Subcutaneous abdominal adipose tissue (tissue), 5 donors: ENCODE data around the gene OSCAR.

Source experiments
- H3K27ac ChIP-seq: one replicate; pipeline ENCODE4 v1.7.0; 2013; ENCODE audit warnings: low read depth, mild to moderate bottlenecking, inconsistent platforms, low read length, moderate library complexity
- H3K27me3 ChIP-seq, 5 donors: one replicate each; pipeline ENCODE4 v1.7.0; 2013; ENCODE audit warnings: low read length in 5 of 5, inconsistent platforms in 1 of 5; ENCODE audit not compliant: control insufficient read depth in 5 of 5, insufficient read depth in 4 of 5
- H3K36me3 ChIP-seq, 5 donors: one replicate each; pipeline ENCODE4 v1.7.0; 2013; ENCODE audit warnings: low read length in 5 of 5; ENCODE audit not compliant: control insufficient read depth in 5 of 5, insufficient read depth in 5 of 5
- H3K4me1 ChIP-seq, 5 donors: one replicate each; pipeline ENCODE4 v1.7.0; 2013; ENCODE audit warnings: low read length in 5 of 5, mild to moderate bottlenecking in 3 of 5, moderate library complexity in 1 of 5; ENCODE audit not compliant: control insufficient read depth in 5 of 5, insufficient read depth in 5 of 5
- H3K4me3 ChIP-seq, 5 donors: one replicate each; pipeline ENCODE4 v1.7.0; 2013; ENCODE audit warnings: low read length in 5 of 5, low read depth in 1 of 5
- H3K9ac ChIP-seq, 5 donors: one replicate each; pipeline ENCODE4 v1.7.0; 2013; ENCODE audit warnings: low read length in 5 of 5, mild to moderate bottlenecking in 4 of 5, moderate library complexity in 3 of 5
- H3K9me3 ChIP-seq, 5 donors: one replicate each; pipeline ENCODE4 v1.7.0; 2013; ENCODE audit warnings: low read length in 5 of 5; ENCODE audit not compliant: control insufficient read depth in 5 of 5
- donor health status: healthy.
- donor health status: healthy.
- donor health status: healthy.
- donor health status: healthy.
- donor health status: healthy.

OSCAR gene

GRCh38 chr19:54100561-54100960 is at the start of gene OSCAR:
Gene OSCAR (minus strand): TSS chr19:54100803. CDS start chr19:54100792, 11 bp downstream.
- H3K4me1 ChIP-seq, result peaks cover 2 to 31% (median 24%) of the 10 kb centered on the region in 5 donors
- no peak within 1 kb of the TSS for H3K27ac ChIP-seq
- no peak within 1 kb of the TSS for H3K9ac ChIP-seq
- no peak within 1 kb of the TSS for H3K4me3 ChIP-seq
- peaks cover 0 to 3% (median 2%) of the 10 kb centered on the region in 5 donors for H3K36me3 ChIP-seq
- H3K9me3 ChIP-seq, result no peaks in the 10 kb centered on the region
- H3K27me3 ChIP-seq, result peaks cover 0 to 14% (median 6%) of the 10 kb centered on the region in 5 donors

DNA sequence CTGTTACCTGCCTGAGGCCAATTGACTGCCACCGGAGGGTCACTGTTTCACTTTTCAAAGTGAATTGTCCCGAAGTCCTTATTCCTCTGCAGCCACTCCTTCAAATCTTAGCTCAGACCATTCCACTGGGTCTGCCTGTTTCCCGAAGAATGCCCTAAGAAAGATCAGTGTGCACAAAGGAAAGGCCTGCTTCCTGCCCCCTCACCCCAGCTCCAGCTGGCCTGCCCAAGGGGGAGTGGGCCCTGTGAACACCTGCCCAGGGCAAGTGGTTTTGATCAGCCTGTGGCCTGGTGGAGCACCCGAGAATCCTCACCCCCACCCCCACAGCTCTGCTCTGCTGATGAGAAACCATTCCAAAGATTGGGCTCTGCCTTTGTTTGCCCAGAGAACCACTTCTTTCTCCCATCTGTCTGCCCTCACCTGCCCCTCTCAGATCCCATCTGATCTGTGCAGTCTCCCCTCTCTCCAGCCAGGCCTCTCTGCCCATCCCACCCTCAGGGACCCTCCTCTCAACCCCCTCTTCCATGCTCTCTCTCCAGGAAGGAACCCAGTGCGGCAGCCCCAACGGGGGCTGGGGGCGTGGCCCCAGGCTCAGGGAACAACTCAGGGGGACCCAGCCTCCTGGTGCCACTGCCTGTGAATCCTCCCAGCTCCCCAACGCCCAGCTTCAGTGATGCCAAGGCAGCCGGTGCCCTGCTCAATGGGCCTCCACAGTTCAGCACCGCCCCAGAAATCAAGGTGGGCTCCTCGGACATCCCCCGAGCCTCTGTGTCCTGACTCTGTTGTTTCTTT is 48.6 kb upstream of the OSCAR start:
- H3K9me3 ChIP-seq, result no peaks in the 10 kb centered on the region
- no peak overlapping the region for H3K4me3 ChIP-seq
- H3K27me3 ChIP-seq, result no peaks in the 10 kb centered on the region
- H3K36me3 ChIP-seq, result peaks cover 0 to 98% (median 94%) of the 10 kb centered on the region in 5 donors
- peaks cover 0 to 11% (median 7%) of the 10 kb centered on the region in 5 donors for H3K4me1 ChIP-seq
- no peak overlapping the region for H3K27ac ChIP-seq
- H3K9ac ChIP-seq, result no peak overlapping the region

GRCh38 chr19:54148158-54148557 is 47.6 kb upstream of the OSCAR start:
- Histone ChIP-seq H3K9ac (no peak overlapping the region), H3K27ac (no peak overlapping the region), H3K27me3 (no peaks in the 10 kb centered on the region), H3K4me1 (peaks cover 0 to 4% (median 3%) of the 10 kb centered on the region in 5 donors), H3K4me3 (no peak overlapping the region), H3K9me3 (no peaks in the 10 kb centered on the region), H3K36me3 (peaks cover 0 to 98% (median 94%) of the 10 kb centered on the region in 5 donors)

- Histone ChIP-seq H3K9me3 (no peaks in the 10 kb centered on the region), H3K4me1 (no peaks in the 10 kb centered on the region), H3K27me3 (no peaks in the 10 kb centered on the region), H3K9ac (no peak overlapping the region), H3K27ac (no peak overlapping the region), H3K4me3 (no peak overlapping the region), H3K36me3 (peaks cover 0 to 98% (median 95%) of the 10 kb centered on the region in 5 donors)
Observed at GRCh38 chr19:54147676-54148075, 47.1 kb upstream of the OSCAR start.

GRCh38 chr19:54145541-54146158 is 45.0 kb upstream of the OSCAR start:
- Histone ChIP-seq H3K27ac (no peak overlapping the region), H3K36me3 (peaks cover 0 to 93% (median 82%) of the 10 kb centered on the region in 5 donors)

DNA sequence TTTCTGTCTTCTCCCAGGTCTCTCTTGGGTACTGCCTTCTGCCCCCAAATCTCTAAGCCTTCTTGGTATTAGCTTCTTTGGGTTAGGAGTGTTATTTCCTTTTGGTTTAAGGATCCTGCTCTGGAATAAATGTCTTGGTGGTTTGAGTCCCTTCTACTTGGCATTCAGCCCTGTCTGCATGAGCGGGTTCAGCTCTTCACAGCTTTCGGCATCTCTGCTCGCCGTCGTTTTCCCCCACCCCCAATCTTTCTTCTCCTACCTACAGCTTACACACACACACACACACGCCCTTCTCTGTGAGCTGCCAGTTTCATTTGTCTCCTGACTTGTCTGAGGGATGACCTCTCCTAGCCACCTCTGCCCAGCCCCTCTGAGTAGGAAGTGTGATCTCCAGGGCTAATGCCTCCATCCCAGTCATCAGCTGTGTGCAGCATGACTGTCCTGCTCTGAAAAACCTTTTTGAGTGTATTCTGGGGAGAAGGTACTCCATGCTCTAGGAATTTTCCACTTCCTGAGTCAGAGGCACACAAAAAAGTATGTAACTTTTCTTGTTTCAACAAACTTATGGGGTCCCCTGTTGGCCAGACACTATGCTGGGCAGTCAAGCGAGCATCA is 41.7 kb upstream of the OSCAR start:
- Histone ChIP-seq H3K4me1 (peaks cover 6 to 35% (median 25%) of the 10 kb centered on the region in 5 donors), H3K9ac (no peak overlapping the region), H3K4me3 (no peak overlapping the region), H3K36me3 (peaks cover 0 to 67% (median 56%) of the 10 kb centered on the region in 5 donors), H3K9me3 (no peaks in the 10 kb centered on the region), H3K27me3 (no peaks in the 10 kb centered on the region), H3K27ac (no peak overlapping the region)

More at GRCh38 chr19:54145541-54146158, 45.0 kb upstream of the OSCAR start:
- no peak overlapping the region for H3K4me3 ChIP-seq
- H3K27me3 ChIP-seq, result no peaks in the 10 kb centered on the region
- no peaks in the 10 kb centered on the region for H3K9me3 ChIP-seq
- no peak overlapping the region for H3K9ac ChIP-seq
- H3K4me1 ChIP-seq, result peaks cover 0 to 9% (median 0%) of the 10 kb centered on the region in 5 donors

- H3K36me3 ChIP-seq, result peaks cover 0 to 58% (median 47%) of the 10 kb centered on the region in 5 donors
- H3K9ac ChIP-seq, result no peak overlapping the region
- peaks cover 0 to 2% (median 0%) of the 10 kb centered on the region in 5 donors for H3K27me3 ChIP-seq
- peaks cover 13 to 41% (median 29%) of the 10 kb centered on the region in 5 donors for H3K4me1 ChIP-seq
- H3K27ac ChIP-seq, result no peak overlapping the region
- no peak overlapping the region for H3K4me3 ChIP-seq
- no peaks in the 10 kb centered on the region for H3K9me3 ChIP-seq
Observed at GRCh38 chr19:54141356-54141755, 40.8 kb upstream of the OSCAR start.

DNA sequence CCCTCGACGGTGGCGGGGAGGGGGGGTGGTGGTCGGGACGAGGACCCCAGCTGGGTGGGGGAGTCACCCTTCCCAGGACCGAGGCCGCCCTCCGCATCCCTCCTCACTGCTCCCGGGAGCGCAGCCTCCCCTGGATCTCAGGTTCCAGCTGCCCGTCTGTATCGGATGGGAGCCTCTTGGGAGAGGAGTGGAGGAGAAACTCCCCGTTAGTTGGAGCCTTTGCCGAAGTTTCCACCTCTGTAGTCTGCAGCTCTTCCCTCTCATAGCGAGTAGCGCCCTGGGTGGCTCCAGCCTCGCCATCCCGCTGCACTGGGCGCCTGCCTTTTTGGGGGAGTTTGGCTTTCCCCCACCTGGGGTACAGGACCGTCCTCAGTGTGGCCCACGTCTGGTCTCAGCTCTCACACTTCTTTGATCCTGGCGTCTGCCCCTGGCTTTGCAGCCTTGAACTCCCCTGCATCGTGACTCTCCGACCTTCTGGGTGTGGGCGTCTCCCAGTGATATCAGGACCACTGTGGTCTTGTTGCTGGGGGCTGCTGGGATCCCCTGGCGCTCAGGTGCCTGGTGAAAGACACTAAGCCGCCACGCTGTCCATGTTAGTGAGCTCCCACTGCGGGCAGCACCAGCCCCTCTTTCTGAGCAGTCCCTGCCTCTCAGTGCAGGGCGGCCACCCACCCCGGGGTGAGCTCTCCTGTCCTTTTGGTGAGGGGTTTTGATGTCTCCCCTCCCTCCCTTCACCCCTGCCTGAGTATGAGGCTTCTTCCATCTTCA is 38.1 kb upstream of the OSCAR start:
- Histone ChIP-seq H3K4me3 (peak overlapping the region; percentile 43 to 77 (median 70)), H3K9ac (peak overlapping the region in 4 of 5 donors; percentile 80 to 95 (median 89)), H3K9me3 (no peaks in the 10 kb centered on the region), H3K27ac (peak overlapping the region; percentile 69), H3K36me3 (peaks cover 0 to 31% (median 20%) of the 10 kb centered on the region in 5 donors), H3K4me1 (peaks cover 15 to 48% (median 34%) of the 10 kb centered on the region in 5 donors), H3K27me3 (peaks cover 0 to 2% (median 0%) of the 10 kb centered on the region in 5 donors)

GRCh38 chr19:54137699-54138488 is 37.3 kb upstream of the OSCAR start, which contains the start of gene CNOT3:
Gene CNOT3 (plus strand): TSS chr19:54137762. CDS start chr19:54142979, 5,217 bp downstream.
- peaks cover 0 to 2% (median 0%) of the 10 kb centered on the region in 5 donors for H3K27me3 ChIP-seq

More at GRCh38 chr19:54137699-54138488, 37.3 kb upstream of the OSCAR start, which contains the start of gene CNOT3:
- Histone ChIP-seq H3K4me1 (peaks cover 15 to 48% (median 34%) of the 10 kb centered on the region in 5 donors), H3K4me3 (peak within 1 kb of the TSS; percentile 70 to 80 (median 76)), H3K36me3 (peaks cover 0 to 29% (median 17%) of the 10 kb centered on the region in 5 donors), H3K9ac (peak within 1 kb of the TSS; percentile 71 to 95 (median 86)), H3K27ac (peak within 1 kb of the TSS; percentile 69), H3K9me3 (no peaks in the 10 kb centered on the region)
